Neuronal stem cell (in vitro differentiated cells): ENCODE measurements around the gene KHDC1.
"Not testable (repeated sequence)": the region's sequence is repeated elsewhere in the genome, so short reads cannot be mapped to it uniquely, and the experiment has no call there.

Source experiments
- DNase-seq: peaks from one replicate; pipeline ENCODE4 v3.0.0-alpha.2; 2013; ENCODE audit warnings: low spot score
- H2AFZ ChIP-seq: one replicate; pipeline ENCODE4 v1.6.1; 2013; ENCODE audit warnings: mild to moderate bottlenecking, low read length, inconsistent platforms
- H2AK5ac ChIP-seq: 2 replicates; pipeline ENCODE4 v1.6.1; 2013; ENCODE audit warnings: low read depth, mild to moderate bottlenecking, inconsistent platforms, low read length, moderate library complexity, mixed read lengths
- H2BK120ac ChIP-seq: 2 replicates; pipeline ENCODE4 v1.6.1; 2013; ENCODE audit warnings: low read depth, mild to moderate bottlenecking, inconsistent platforms, low read length, moderate library complexity, mixed read lengths
- H2BK12ac ChIP-seq: one replicate; pipeline ENCODE4 v1.6.1; 2013; ENCODE audit warnings: low read length, inconsistent platforms
- H2BK15ac ChIP-seq: 2 replicates; pipeline ENCODE4 v1.6.1; 2013; ENCODE audit warnings: mild to moderate bottlenecking, low read length, inconsistent platforms, mixed read lengths
- H2BK5ac ChIP-seq: one replicate; pipeline ENCODE4 v1.6.1; 2013; ENCODE audit warnings: inconsistent platforms, mild to moderate bottlenecking, low read length, moderate library complexity
- H3K14ac ChIP-seq: one replicate; pipeline ENCODE4 v1.6.1; 2013; ENCODE audit warnings: low read length, inconsistent platforms
- H3K18ac ChIP-seq: 2 replicates; pipeline ENCODE4 v1.6.1; 2013; ENCODE audit warnings: low read length, inconsistent platforms
- H3K23ac ChIP-seq: 2 replicates; pipeline ENCODE4 v1.6.1; 2013; ENCODE audit warnings: low read depth, mild to moderate bottlenecking, mixed read lengths, low read length, inconsistent platforms; ENCODE audit not compliant: poor library complexity
- H3K27ac ChIP-seq: replicated peaks from 3 replicates; pipeline ENCODE4 v1.5.1; 2013; ENCODE audit warnings: low read length, inconsistent platforms
- H3K27me3 ChIP-seq, 3 experiments: 2 replicates each; pipeline ENCODE4 v1.6.1; 2013; ENCODE audit warnings: low read length in 3 of 3, mild to moderate bottlenecking in 2 of 3, inconsistent platforms in 1 of 3, low read depth in 1 of 3, mixed read lengths in 1 of 3, moderate library complexity in 1 of 3; ENCODE audit not compliant: control insufficient read depth in 3 of 3, insufficient read depth in 3 of 3
- H3K36me3 ChIP-seq, 2 donors: replicated peaks in 1 of 2; 2 replicates each; pipeline ENCODE4 v1.6.1; 2013; ENCODE audit warnings: low read length in 2 of 2; ENCODE audit not compliant: control insufficient read depth in 2 of 2, insufficient read depth in 2 of 2
- H3K4ac ChIP-seq: 2 replicates; pipeline ENCODE4 v1.6.1; 2013; ENCODE audit warnings: inconsistent platforms, mild to moderate bottlenecking, low read length, moderate library complexity
- H3K4me1 ChIP-seq, 2 donors: 1 replicate in 1 of 2; 2 replicates in 1 of 2; pipeline ENCODE4 v1.6.1; 2013; ENCODE audit warnings: low read length in 2 of 2, low read depth in 1 of 2; ENCODE audit not compliant: control insufficient read depth in 2 of 2, insufficient read depth in 1 of 2
- H3K4me2 ChIP-seq: one replicate; pipeline ENCODE4 v1.6.1; 2013; ENCODE audit warnings: mild to moderate bottlenecking, low read length, inconsistent platforms; ENCODE audit not compliant: insufficient read depth, poor library complexity, severe bottlenecking
- H3K4me3 ChIP-seq, 2 donors: 2 replicates each; pipeline ENCODE4 v1.5.1; 2013; ENCODE audit warnings: low read length in 2 of 2, mild to moderate bottlenecking in 2 of 2, inconsistent platforms in 1 of 2, moderate library complexity in 1 of 2
- H3K79me1 ChIP-seq: one replicate; pipeline ENCODE4 v1.6.1; 2013; ENCODE audit warnings: low read depth, mild to moderate bottlenecking, inconsistent platforms, low read length, moderate library complexity
- H3K9ac ChIP-seq: one replicate; pipeline ENCODE4 v1.6.1; 2013; ENCODE audit warnings: mild to moderate bottlenecking, low read depth, low read length, inconsistent platforms; ENCODE audit not compliant: poor library complexity
- H3K9me3 ChIP-seq, 2 donors: replicated peaks in 1 of 2; 2 replicates each; pipeline versions ENCODE3 to v1.6.1; 2013; ENCODE audit warnings: low read length in 2 of 2, mild to moderate bottlenecking in 2 of 2, inconsistent platforms in 1 of 2, low read depth in 1 of 2, mixed read lengths in 1 of 2, moderate library complexity in 1 of 2; ENCODE audit not compliant: control insufficient read depth in 2 of 2, insufficient read depth in 1 of 2
- H4K8ac ChIP-seq: one replicate; pipeline ENCODE4 v1.6.1; 2013; ENCODE audit warnings: low read depth, mild to moderate bottlenecking, inconsistent platforms, low read length, moderate library complexity
- H4K91ac ChIP-seq: one replicate; pipeline ENCODE4 v1.6.1; 2013; ENCODE audit warnings: low read length, low read depth, mild to moderate bottlenecking, inconsistent platforms; ENCODE audit not compliant: poor library complexity
- WGBS, 2 donors: extraction: QIAGEN DNeasy Blood & Tissue Kit; methylation state at CpG; one replicate each; pipeline ENCODE4 v1.1.7; 2013; ENCODE audit warnings: missing lambda C conversion rate in 2 of 2, mixed read lengths in 1 of 2; ENCODE audit not compliant: insufficient read length in 2 of 2, insufficient replicate concordance in 1 of 2; ENCODE audit errors: extremely low coverage in 2 of 2; 5-methylcytosine and 5-hydroxymethylcytosine counted together

KHDC1 gene

DNA sequence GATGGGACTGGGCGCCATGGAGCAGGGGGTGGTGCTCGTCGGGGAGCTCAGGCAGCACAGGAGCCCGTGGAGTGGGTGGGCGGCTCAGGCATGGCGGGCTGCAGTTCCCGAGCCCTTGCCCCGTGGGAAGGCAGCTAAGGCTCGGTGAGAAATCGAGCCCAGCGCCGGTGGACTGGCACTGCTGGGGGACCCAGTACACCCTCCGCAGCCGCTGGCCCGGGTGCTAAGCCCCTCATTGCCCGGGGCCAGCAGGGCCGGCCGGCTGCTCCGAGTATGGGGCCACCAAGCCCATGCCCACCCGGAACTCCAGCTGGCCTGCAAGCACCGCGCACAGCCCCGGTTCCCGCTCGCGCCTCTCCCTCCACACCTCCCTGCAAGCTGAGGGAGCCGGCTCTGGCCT is 5.9 kb upstream of the KHDC1 start:
- not testable (repeated sequence) for H3K27me3 ChIP-seq, H4K91ac ChIP-seq, H2BK12ac ChIP-seq, H4K8ac ChIP-seq, H2BK120ac ChIP-seq, DNase-seq, H3K27ac ChIP-seq, H3K4ac ChIP-seq, H3K14ac ChIP-seq, H3K4me3 ChIP-seq, H3K79me1 ChIP-seq, H2AK5ac ChIP-seq, H2AFZ ChIP-seq, H3K18ac ChIP-seq, H3K4me2 ChIP-seq, H3K4me1 ChIP-seq, H3K23ac ChIP-seq, H2BK15ac ChIP-seq, H3K9ac ChIP-seq, H2BK5ac ChIP-seq, H3K9me3 ChIP-seq
- H3K36me3 ChIP-seq: peaks cover 0 to 55% of the 10 kb centered on the region in 2 donors
- WGBS, 2 donors: no CpG with 5 or more reads among the region's 27 CpGs

DNA sequence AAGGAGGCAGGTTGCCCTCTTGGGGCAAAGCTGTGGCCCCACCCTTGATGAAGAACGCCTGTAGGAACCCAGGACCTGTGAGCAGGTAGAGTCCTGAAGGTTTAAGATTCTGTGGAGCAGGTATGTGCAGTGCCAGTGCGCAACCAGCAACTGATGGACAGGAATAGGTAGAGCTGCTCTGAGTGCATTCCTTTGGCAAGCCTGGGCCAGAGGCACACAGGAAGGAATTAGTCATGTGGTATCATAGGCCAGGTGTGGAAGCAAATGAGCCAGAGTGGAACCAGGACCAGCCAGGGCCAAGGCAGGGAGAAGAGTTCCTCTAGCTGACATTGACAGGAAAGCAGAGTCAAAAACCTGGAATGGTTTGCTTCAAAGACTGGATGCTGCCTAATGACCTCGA is 1.4 kb upstream of the KHDC1 start:
- H3K4me3 ChIP-seq: no peak overlapping the region
- H3K14ac ChIP-seq: no peak overlapping the region
- no peak overlapping the region for H3K18ac ChIP-seq
- H3K23ac ChIP-seq: no peak overlapping the region
- H3K36me3 ChIP-seq: peaks cover 0 to 29% of the 10 kb centered on the region in 2 donors
- H3K4me1 ChIP-seq: peaks cover 0 to 6% of the 10 kb centered on the region in 2 donors
- no peaks in the 10 kb centered on the region for H3K79me1 ChIP-seq
- H3K27me3 ChIP-seq: no peaks in the 10 kb centered on the region
- H2BK12ac ChIP-seq: no peak overlapping the region
- H2AK5ac ChIP-seq: no peak overlapping the region
- no peak overlapping the region for H2BK15ac ChIP-seq
- no peak overlapping the region for H2BK5ac ChIP-seq
- no peak overlapping the region for H3K9ac ChIP-seq
- no peak for DNase-seq
- no peak overlapping the region for H3K4ac ChIP-seq
- H4K8ac ChIP-seq: no peak overlapping the region
- peaks cover 0 to 7% of the 10 kb centered on the region in 2 donors for H3K9me3 ChIP-seq
- H3K4me2 ChIP-seq: no peak overlapping the region
- H2BK120ac ChIP-seq: no peak overlapping the region
- no peak overlapping the region for H3K27ac ChIP-seq
- H4K91ac ChIP-seq: no peak overlapping the region
- H2AFZ ChIP-seq: no peak overlapping the region
- no CpG with 5 or more reads among the region's 3 CpGs for WGBS, 2 donors

DNA sequence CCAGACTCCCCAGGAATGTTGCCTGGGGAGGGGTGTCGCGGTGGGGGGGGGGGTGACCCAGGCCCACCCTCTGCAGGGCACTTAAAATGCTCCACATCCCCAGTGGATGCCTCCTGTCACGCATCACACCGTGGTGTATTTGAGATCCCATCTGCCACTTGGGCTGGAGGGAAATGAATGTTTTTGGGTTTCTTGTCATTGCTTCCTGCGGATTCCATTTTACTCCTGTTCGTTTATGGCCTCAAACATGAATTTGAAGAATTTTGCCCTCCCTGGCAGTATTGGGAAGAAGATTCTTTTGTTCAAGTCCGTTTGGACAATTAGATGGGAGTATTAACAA is 544 bp upstream of the KHDC1 start:
- Histone ChIP-seq H2AK5ac (peak overlapping the region; percentile 87), H3K4me1 (peaks cover 0 to 6% of the 10 kb centered on the region in 2 donors), H3K9ac (peak overlapping the region; percentile 89), H4K8ac (no peak overlapping the region), H2AFZ (peak overlapping the region; percentile 96), H3K9me3 (peaks cover 0 to 7% of the 10 kb centered on the region in 2 donors), H3K79me1 (no peaks in the 10 kb centered on the region), H3K4me2 (peak overlapping the region; percentile 88), H3K27me3 (no peaks in the 10 kb centered on the region), H2BK120ac (no peak overlapping the region), H3K4me3 (peak overlapping the region; percentile 73 to 81), H3K14ac (no peak overlapping the region), H3K4ac (no peak overlapping the region), H3K18ac (peak overlapping the region; percentile 96), H3K27ac (no peak overlapping the region), H3K23ac (no peak overlapping the region), H2BK15ac (peak overlapping the region; percentile 68), H2BK5ac (peak overlapping the region; percentile 32), H2BK12ac (no peak overlapping the region), H4K91ac (peak overlapping the region; percentile 75), H3K36me3 (peaks cover 0 to 29% of the 10 kb centered on the region in 2 donors)
- WGBS, 2 donors: no CpG with 5 or more reads among the region's 7 CpGs
- no peak for DNase-seq

DNA sequence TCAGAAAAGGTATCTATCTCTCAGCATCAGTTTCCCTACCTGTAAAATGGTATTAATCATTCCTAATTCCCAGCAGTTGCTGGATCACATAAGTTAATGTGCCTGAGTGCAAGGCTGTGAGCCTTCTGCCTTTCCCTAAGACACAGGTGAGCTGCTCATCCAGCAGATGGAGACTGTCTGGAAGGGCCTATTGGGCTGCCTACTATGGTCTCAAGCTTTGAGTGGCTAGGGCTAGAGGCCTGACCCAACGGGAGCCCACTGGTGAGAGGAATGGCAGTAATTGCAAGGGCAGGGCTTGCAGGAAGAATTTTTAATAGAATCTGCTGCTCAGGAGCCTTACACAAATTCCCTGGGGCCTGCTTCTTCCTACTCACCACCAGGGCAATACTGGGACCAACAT is 4.3 kb downstream of the KHDC1 start:
- no peak for DNase-seq

More for the DNA sequence above, 4.3 kb downstream of the KHDC1 start:
- Histone ChIP-seq H2BK120ac (no peak overlapping the region), H3K4me3 (no peak overlapping the region), H3K9ac (no peak overlapping the region), H3K4me1 (peaks cover 0 to 6% of the 10 kb centered on the region in 2 donors), H2BK12ac (no peak overlapping the region), H3K36me3 (no peaks in the 10 kb centered on the region), H3K79me1 (no peaks in the 10 kb centered on the region), H4K8ac (no peak overlapping the region), H2BK5ac (no peak overlapping the region), H3K4ac (no peak overlapping the region), H3K23ac (no peak overlapping the region), H2AFZ (no peak overlapping the region), H3K18ac (no peak overlapping the region), H4K91ac (no peak overlapping the region), H3K4me2 (no peak overlapping the region), H3K9me3 (no peaks in the 10 kb centered on the region), H3K27ac (no peak overlapping the region), H2BK15ac (no peak overlapping the region), H2AK5ac (no peak overlapping the region), H3K14ac (no peak overlapping the region), H3K27me3 (no peaks in the 10 kb centered on the region)
- WGBS, 2 donors: no CpG with 5 or more reads among the region's 1 CpG
